NT2/D1 (cell line): ENCODE results near the gene KCNN3.

Source experiments
- DNase-seq: peaks from one replicate; pipeline ENCODE4 v3.0.0-alpha.2; 2011; ENCODE audit warnings: low read depth, low spot score
- H3K27me3 ChIP-seq: 2 replicates; pipeline ENCODE4 v1.6.0; 2011; ENCODE audit warnings: mild to moderate bottlenecking; ENCODE audit not compliant: insufficient read length, insufficient read depth
- H3K36me3 ChIP-seq: 2 replicates; pipeline ENCODE4 v1.6.1; 2011; ENCODE audit warnings: mild to moderate bottlenecking, low read length, mixed read lengths; ENCODE audit not compliant: insufficient read depth, insufficient read length
- H3K4me1 ChIP-seq: 2 replicates; pipeline ENCODE4 v1.5.1; 2011; ENCODE audit not compliant: insufficient read depth, insufficient read length
- H3K4me3 ChIP-seq: 2 replicates; pipeline ENCODE4 v1.5.1; 2011; ENCODE audit warnings: low read depth; ENCODE audit not compliant: insufficient read length
- H3K9ac ChIP-seq: 2 replicates; pipeline ENCODE4 v1.6.0; 2011; ENCODE audit warnings: low read depth; ENCODE audit not compliant: insufficient read length
- H3K9me3 ChIP-seq: 2 replicates; pipeline ENCODE4 v1.5.1; 2011; ENCODE audit warnings: mild to moderate bottlenecking, low read length; ENCODE audit not compliant: insufficient read depth
- SUZ12 ChIP-seq: IDR thresholded peaks from 2 replicates; pipeline ENCODE4 v1.6.1; 2011; ENCODE audit not compliant: insufficient read length, insufficient read depth; ENCODE audit errors: extremely low read depth
- YY1 ChIP-seq: IDR thresholded peaks from 2 replicates; pipeline ENCODE4 v1.6.1; 2011; ENCODE audit not compliant: insufficient read length, insufficient read depth
- ZNF274 ChIP-seq: IDR thresholded peaks from 2 replicates; pipeline ENCODE4 v1.6.1; 2011; ENCODE audit warnings: mild to moderate bottlenecking, low read depth, low read length

The KCNN3 gene

DNA sequence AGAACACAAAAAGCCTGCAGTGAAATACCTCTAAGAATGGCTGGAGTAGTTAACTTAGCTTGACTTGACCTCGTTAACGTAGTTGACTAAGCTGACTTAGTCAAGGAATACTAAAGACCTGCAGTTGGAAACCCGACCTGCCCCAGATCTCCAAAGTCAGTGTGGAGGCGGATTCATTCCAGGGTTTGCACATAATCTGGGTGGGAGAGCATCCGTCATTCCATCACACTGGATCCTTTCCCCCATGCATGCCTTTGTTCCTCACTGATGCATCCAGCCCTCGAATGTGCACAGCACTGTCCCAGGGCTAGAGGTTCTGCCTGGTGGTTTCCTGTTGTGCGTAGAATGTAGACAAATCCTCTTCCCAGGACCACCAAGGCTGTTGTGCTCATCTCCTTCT lies 76.4 kb downstream of the KCNN3 start:
- no peak for DNase-seq
- no peaks in the 10 kb centered on the region for H3K9me3 ChIP-seq
- peaks cover 2% of the 10 kb centered on the region for H3K27me3 ChIP-seq
- peaks cover 5% of the 10 kb centered on the region for H3K4me1 ChIP-seq
- H3K36me3 ChIP-seq = no peaks in the 10 kb centered on the region
- H3K9ac ChIP-seq = no peak overlapping the region
- no peak for TF ChIP-seq SUZ12
- TF ChIP-seq ZNF274 = no peak
- no peak for TF ChIP-seq YY1
- H3K4me3 ChIP-seq = no peak overlapping the region

DNA sequence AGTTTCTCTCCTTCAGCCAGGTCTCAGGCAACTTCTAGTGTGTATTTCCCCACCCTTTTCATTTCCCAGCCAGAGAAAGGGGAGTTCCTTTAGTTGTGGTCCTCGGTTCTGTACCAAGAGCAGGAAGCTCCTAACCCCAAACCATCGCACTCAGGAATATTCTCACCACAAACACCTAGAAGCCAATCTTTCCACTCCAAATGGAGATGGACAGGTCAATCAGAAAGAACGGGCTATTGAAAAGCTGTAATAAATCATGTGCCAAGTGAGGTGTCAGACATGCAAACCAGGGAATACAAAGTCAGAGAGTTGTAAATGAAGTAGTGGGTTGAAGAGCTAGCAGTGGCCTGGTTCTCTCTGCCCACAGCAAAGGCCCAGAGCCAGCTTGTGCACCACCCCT lies 77.2 kb downstream of the KCNN3 start:
- H3K4me1 ChIP-seq = peaks cover 12% of the 10 kb centered on the region
- H3K9ac ChIP-seq = no peak overlapping the region
- peaks cover 2% of the 10 kb centered on the region for H3K27me3 ChIP-seq
- H3K4me3 ChIP-seq = no peak overlapping the region
- no peak for TF ChIP-seq SUZ12
- no peak for TF ChIP-seq YY1
- TF ChIP-seq ZNF274 = no peak
- H3K36me3 ChIP-seq = no peaks in the 10 kb centered on the region
- H3K9me3 ChIP-seq = no peaks in the 10 kb centered on the region
- DNase-seq = no peak

DNA sequence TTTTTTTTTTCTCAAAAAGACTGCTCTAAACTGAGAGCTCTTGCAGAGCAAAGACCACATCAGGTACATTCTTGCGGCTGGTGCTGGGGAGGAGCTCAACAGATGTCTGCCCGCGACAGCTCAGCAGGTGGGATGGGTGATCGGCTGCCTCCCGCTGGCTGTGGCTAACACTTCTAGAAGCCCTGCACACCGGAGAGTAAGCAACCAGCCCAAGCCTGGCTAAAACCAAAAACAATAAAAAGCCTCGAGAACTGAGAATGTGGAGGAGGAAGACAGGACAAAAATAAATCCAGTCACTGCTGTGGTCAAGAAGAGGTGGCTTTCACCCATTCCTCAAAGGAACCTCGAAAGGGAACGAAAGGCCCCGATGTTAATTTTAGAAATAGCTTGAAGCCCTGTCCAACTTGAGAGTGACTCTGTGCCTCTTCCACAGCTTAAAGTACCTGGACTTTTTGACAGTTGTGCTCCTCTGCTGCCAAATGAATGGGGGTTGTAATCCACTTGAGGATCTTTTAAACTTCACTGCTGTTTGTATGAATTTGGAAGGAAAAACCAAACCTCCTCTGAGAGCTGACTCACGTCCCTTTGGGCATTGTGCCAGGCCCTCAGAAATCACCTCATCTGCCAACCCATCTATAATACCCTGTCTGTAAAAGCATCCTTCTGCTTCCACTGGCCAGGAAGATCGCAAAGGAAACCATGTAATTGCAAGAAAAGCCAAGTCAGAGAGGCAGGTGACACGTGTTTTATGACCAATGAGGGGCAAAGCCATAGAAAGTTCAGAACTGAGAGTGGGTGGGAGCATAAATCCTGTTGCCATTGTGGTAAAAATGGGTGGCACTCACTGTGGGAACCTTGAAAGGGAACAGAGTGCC lies 78.6 kb downstream of the KCNN3 start:
- no peak for DNase-seq
- no peaks in the 10 kb centered on the region for H3K36me3 ChIP-seq
- TF ChIP-seq YY1 = no peak
- no peak for TF ChIP-seq ZNF274
- no peak for TF ChIP-seq SUZ12
- no peak overlapping the region for H3K9ac ChIP-seq
- no peaks in the 10 kb centered on the region for H3K9me3 ChIP-seq
- peaks cover 22% of the 10 kb centered on the region for H3K4me1 ChIP-seq
- peaks cover 2% of the 10 kb centered on the region for H3K27me3 ChIP-seq
- no peak overlapping the region for H3K4me3 ChIP-seq

DNA sequence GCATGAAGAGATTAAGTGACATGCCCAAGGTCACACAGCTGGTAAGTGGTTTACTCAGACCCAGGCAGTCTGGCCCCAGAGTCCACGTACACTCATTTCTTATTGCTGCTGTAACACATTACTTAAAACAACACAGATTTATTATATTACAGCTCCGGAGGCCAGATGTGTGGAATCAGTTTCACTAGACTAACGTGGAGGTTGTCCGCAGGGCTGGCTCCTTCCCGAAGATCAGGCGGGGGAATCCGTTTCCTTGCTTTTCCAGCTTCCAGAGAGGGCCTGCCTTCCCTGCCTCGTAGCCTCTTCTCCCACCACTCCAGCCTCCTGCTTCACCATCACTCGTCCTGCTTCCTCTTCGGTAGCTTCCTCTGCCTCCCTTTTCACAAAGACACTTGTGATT lies 81.2 kb downstream of the KCNN3 start:
- no peaks in the 10 kb centered on the region for H3K36me3 ChIP-seq
- TF ChIP-seq ZNF274 (no peak), SUZ12 (no peak), YY1 (no peak)

DNA sequence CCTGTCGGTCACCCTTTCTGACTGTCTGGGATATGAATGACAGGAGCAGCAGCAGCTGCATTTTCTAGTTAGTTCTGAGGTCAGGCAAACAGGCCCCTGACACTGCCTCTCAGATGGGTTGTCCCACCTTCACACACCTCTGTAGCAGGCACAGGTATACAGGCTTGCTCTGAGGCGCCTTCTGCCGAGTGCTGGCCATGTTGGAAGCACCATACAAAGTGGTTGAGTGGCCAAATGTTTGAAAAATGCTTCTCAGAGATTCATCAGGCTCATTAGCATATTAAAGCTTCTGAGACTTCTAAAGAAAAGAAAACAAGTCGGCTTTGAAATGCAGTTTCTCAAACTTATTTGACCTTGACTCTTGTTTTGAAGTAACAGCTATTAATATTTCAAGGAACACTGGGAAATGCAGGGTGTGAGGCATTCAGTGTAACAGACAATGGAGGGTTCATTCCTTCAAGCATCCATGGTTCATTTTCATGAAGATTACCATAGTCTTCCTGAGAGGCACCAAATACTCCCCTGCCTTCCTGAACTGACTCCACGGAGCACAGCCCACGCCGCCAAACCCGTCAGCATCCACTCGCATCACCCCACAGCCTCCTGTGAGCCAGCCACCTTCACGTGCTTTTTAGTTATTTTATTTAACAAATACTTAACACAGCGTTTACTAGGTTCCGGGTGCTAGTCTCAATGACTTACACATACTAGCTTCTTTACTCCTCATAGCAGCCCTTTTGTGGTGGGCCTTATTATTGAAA lies 81.8 kb downstream of the KCNN3 start:
- H3K4me1 ChIP-seq = peaks cover 24% of the 10 kb centered on the region
- DNase-seq = no peak
- TF ChIP-seq ZNF274 (no peak), SUZ12 (no peak), YY1 (no peak)
- no peak overlapping the region for H3K9ac ChIP-seq
- H3K36me3 ChIP-seq = no peaks in the 10 kb centered on the region
- H3K27me3 ChIP-seq = peaks cover 2% of the 10 kb centered on the region
- no peaks in the 10 kb centered on the region for H3K9me3 ChIP-seq
- no peak overlapping the region for H3K4me3 ChIP-seq

More for the DNA sequence above, 81.2 kb downstream of the KCNN3 start:
- Histone ChIP-seq H3K9me3 (no peaks in the 10 kb centered on the region), H3K4me1 (peaks cover 24% of the 10 kb centered on the region), H3K4me3 (no peak overlapping the region), H3K9ac (no peak overlapping the region), H3K27me3 (peaks cover 2% of the 10 kb centered on the region)
- no peak for DNase-seq

DNA sequence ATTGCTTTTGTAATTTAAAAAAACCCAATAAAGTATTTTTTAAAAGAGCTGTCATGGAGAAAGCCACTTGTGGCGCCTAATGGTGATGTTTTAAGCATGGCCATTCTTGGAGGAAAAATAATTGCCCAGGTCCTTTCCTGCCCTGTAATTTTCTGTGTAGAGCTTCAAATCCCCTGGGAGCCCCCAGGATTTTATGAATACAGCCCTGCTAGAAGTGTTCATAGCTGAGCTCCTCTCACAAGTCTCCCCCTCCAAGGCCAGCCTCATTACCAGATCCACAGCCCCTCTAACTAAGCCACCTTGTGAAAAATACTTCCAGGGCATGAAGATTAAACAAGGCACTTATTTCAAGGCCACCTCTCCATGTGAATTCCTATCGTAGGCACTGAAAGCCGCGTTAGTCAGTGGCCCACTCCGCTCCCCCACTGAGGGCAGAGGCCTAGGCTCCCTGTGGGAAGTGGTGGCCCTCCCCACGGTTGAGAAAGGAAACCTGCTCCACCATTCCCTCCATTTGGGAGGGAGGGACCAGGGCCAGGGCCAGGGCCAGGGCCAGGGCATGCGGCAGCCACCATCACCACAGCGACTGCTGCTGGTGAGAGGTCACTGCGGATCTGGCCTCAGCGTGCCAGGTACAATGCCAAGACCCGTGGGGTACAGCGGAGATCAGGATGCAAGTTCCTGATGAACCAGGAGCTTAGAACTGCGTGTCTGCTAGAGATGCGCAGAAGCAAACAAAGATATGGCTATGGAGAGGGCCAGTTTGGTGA lies 83.1 kb downstream of the KCNN3 start:
- no peak for TF ChIP-seq YY1
- no peak for TF ChIP-seq SUZ12
- no peak for TF ChIP-seq ZNF274
- H3K9me3 ChIP-seq = no peaks in the 10 kb centered on the region
- peaks cover 2% of the 10 kb centered on the region for H3K27me3 ChIP-seq
- no peak for DNase-seq
- peaks cover 24% of the 10 kb centered on the region for H3K4me1 ChIP-seq
- H3K9ac ChIP-seq = peak overlapping the region; percentile 43
- no peaks in the 10 kb centered on the region for H3K36me3 ChIP-seq
- no peak overlapping the region for H3K4me3 ChIP-seq
